ENCODE results near the gene HYDIN. TPM values are rescaled to one million over a fixed set of nuclear protein-coding genes. Genes with fewer than 3 reads are reported as not detected.
"Not testable (repeated sequence)": the region's sequence is repeated elsewhere in the genome, so short reads cannot be mapped to it uniquely, and the experiment has no call there.

The HYDIN gene
- polyA plus RNA-seq, 2 donors = 0.02 to 0.20 TPM

DNA sequence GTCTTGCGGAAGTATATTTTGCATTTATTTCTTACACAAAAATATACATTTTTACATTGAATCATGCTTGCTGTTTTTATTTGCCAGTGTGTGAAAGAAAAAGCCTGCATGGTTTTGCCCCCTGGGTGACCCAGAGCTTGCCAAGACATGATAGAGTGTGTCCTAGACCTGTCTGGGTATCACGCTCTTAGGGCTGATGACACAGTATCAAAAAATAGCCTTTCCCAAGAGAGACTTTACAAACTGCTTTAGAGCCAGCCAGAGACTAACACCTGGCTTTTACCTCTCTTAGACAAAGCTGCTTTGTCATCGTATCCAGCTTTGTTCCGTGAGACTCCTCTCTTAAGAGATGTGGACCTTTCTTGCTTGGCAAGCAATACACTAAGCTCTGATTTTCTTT is 160.7 kb downstream of the HYDIN start:
- H3K9me3 ChIP-seq (ENCODE audit: control insufficient read depth in 2 of 2, insufficient read depth in 1 of 2, low read depth in 1 of 2, low read length in 1 of 2); H3K4me3 ChIP-seq (ENCODE audit: low read depth in 1 of 2, low read length in 2 of 2); H3K27ac ChIP-seq (ENCODE audit: low read depth in 2 of 2, low read length in 1 of 2); H3K36me3 ChIP-seq (ENCODE audit: control insufficient read depth in 2 of 2, insufficient read depth in 2 of 2, low read length in 1 of 2); H3K4me1 ChIP-seq (ENCODE audit: control insufficient read depth in 2 of 2, insufficient read depth in 2 of 2, low read length in 1 of 2); H3K27me3 ChIP-seq (ENCODE audit: control insufficient read depth in 1 of 2, insufficient read depth in 2 of 2, low read length in 2 of 2): not testable (repeated sequence)
- 61 to 65% methylated on average over 4 of the region's 4 CpGs for WGBS, 2 donors

DNA sequence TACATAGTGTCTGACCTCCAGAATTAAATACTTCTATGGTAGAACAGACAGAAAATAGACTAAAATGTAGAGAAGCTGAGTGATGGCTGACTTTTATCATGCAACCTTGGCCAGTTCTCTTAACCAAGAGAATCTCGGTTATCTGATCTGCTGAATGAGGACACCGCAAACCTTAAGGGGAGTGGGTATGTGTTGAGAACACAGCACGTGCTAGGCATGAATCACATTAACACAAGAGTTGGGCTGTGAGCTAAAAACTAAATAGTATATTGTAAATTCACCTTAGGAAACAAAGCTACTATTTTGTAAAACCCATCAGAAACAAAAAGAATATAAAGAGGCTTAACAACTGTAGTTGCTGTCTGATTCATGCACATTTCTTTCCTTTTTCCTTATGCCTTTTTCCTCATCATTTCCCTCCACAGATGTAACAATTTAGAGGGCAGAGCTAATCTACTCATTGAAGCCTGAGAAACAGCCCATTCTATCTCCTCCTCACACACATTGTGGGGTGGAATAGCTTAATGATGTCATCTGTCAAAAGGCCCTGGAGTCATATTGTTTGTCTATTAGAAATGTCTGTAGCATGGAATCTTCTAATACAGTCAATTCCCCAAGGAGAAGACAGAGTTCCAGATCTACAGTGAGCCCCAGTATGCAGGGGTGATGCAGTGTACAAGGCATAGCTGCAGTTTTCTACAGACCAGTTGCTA is 176.5 kb downstream of the HYDIN start:
- H3K27ac ChIP-seq (ENCODE audit: low read depth in 2 of 2, low read length in 1 of 2); H3K9me3 ChIP-seq (ENCODE audit: control insufficient read depth in 2 of 2, insufficient read depth in 1 of 2, low read depth in 1 of 2, low read length in 1 of 2); H3K4me1 ChIP-seq (ENCODE audit: control insufficient read depth in 2 of 2, insufficient read depth in 2 of 2, low read length in 1 of 2); H3K36me3 ChIP-seq (ENCODE audit: control insufficient read depth in 2 of 2, insufficient read depth in 2 of 2, low read length in 1 of 2); H3K4me3 ChIP-seq (ENCODE audit: low read depth in 1 of 2, low read length in 2 of 2); H3K27me3 ChIP-seq (ENCODE audit: control insufficient read depth in 1 of 2, insufficient read depth in 2 of 2, low read length in 2 of 2): not testable (repeated sequence)
- 66 to 74% methylated on average over 3 of the region's 3 CpGs for WGBS, 2 donors

DNA sequence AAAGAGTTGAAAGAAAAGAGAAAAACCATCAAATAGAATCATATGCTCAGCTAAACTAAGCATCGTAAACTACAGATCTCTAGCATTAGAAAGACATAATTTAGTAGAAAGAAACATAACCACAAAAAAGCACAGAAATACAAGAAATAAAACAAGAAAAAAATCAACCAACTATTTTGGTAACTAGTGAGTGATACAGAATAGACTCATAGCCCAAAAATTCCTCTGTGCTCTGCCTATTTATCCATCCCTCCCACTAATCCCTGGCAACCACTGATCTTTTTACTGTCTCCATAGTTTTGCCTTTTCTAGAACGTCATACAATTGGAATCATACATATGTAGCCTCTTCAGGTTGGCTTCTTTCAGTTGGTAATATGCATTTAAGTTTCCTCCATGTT is 180.2 kb downstream of the HYDIN start:
- not testable (repeated sequence) for H3K27ac ChIP-seq (ENCODE audit: low read depth in 2 of 2, low read length in 1 of 2); H3K27me3 ChIP-seq (ENCODE audit: control insufficient read depth in 1 of 2, insufficient read depth in 2 of 2, low read length in 2 of 2); H3K9me3 ChIP-seq (ENCODE audit: control insufficient read depth in 2 of 2, insufficient read depth in 1 of 2, low read depth in 1 of 2, low read length in 1 of 2); H3K4me1 ChIP-seq (ENCODE audit: control insufficient read depth in 2 of 2, insufficient read depth in 2 of 2, low read length in 1 of 2); H3K36me3 ChIP-seq (ENCODE audit: control insufficient read depth in 2 of 2, insufficient read depth in 2 of 2, low read length in 1 of 2); H3K4me3 ChIP-seq (ENCODE audit: low read depth in 1 of 2, low read length in 2 of 2)
- WGBS, 2 donors = 78 to 87% methylated on average over 2 of the region's 2 CpGs

DNA sequence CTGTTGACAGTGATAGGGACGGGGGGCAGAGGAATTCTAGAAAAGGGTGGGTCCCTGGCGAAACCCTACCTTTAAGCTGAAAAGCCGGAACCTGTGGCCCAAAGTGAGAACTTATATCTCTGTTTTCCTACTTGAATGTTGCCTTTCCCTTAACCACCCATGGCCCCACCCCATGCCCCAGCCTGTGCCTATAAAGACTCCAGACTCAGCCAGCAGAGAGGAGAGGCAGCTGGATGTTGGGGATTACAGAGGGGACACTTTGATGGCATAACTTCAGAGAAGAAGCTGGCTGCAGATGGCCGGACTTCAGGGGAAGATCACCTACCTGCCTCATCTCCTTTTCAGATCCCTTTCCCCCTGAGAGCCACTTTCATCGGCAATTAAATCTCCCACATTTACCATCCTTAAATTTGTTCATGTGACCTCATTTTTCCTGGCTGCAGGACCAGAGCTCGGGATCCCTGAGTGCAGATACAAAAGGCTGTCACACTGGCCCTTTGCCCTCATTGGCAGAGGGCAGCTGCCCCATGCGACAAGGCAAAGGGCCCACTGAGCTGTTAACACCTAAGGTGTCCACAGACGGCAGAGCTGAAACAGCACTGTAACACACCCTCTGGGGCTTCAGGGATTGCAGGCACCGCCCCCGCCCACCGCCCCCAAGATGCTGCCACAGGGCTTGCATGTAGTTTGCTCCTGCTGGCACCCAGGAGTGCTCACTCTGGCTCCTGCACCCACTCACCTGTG is 191.0 kb downstream of the HYDIN start:
- H3K27me3 ChIP-seq (ENCODE audit: control insufficient read depth in 1 of 2, insufficient read depth in 2 of 2, low read length in 2 of 2); H3K36me3 ChIP-seq (ENCODE audit: control insufficient read depth in 2 of 2, insufficient read depth in 2 of 2, low read length in 1 of 2); H3K4me3 ChIP-seq (ENCODE audit: low read depth in 1 of 2, low read length in 2 of 2); H3K9me3 ChIP-seq (ENCODE audit: control insufficient read depth in 2 of 2, insufficient read depth in 1 of 2, low read depth in 1 of 2, low read length in 1 of 2); H3K4me1 ChIP-seq (ENCODE audit: control insufficient read depth in 2 of 2, insufficient read depth in 2 of 2, low read length in 1 of 2); H3K27ac ChIP-seq (ENCODE audit: low read depth in 2 of 2, low read length in 1 of 2): not testable (repeated sequence)
- WGBS, 2 donors = 69 to 84% methylated on average over 8 to 11 of the region's 11 CpGs

DNA sequence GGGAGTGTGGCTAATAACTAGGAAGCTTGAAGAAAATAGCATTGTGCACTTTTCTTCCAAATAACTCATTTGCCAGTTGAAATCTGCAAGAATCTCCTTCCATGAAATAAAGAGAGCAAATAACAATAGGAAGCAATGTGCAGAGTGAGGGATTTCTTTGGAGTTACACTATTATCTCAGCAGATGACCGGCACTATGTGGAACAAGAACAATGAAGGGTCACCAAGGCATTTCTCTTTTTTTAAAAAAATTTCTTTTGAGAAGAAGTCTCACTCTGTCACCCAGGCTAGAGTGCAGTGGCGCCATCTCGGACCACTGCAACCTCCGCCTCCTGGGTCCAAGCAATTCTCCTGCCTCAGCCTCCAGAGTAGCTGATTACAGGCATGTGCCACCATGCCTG is 192.1 kb downstream of the HYDIN start:
- H3K4me1 ChIP-seq (ENCODE audit: control insufficient read depth in 2 of 2, insufficient read depth in 2 of 2, low read length in 1 of 2); H3K27ac ChIP-seq (ENCODE audit: low read depth in 2 of 2, low read length in 1 of 2); H3K4me3 ChIP-seq (ENCODE audit: low read depth in 1 of 2, low read length in 2 of 2); H3K9me3 ChIP-seq (ENCODE audit: control insufficient read depth in 2 of 2, insufficient read depth in 1 of 2, low read depth in 1 of 2, low read length in 1 of 2); H3K36me3 ChIP-seq (ENCODE audit: control insufficient read depth in 2 of 2, insufficient read depth in 2 of 2, low read length in 1 of 2); H3K27me3 ChIP-seq (ENCODE audit: control insufficient read depth in 1 of 2, insufficient read depth in 2 of 2, low read length in 2 of 2): not testable (repeated sequence)
- 86 to 94% methylated on average over 4 of the region's 4 CpGs for WGBS, 2 donors

DNA sequence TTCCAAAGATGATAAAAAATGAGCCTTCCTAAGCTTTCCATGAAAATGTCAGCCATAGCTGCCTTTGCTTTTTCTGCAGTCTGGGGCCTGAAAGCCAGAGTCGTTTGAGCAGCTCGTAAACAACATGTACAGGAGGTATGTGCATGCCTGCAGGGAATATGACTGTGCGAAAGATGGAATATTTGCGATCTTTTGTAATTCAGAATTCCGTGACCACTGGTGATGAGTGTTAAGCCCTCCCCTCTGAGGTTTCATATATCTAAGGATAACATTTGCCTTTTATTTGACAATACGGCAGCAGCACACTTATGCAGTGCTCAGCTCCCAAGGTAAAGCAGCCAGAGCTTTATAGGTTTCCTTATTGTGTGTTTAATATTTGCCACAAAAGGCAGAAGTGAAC is 192.5 kb downstream of the HYDIN start:
- not testable (repeated sequence) for H3K4me1 ChIP-seq (ENCODE audit: control insufficient read depth in 2 of 2, insufficient read depth in 2 of 2, low read length in 1 of 2); H3K36me3 ChIP-seq (ENCODE audit: control insufficient read depth in 2 of 2, insufficient read depth in 2 of 2, low read length in 1 of 2); H3K9me3 ChIP-seq (ENCODE audit: control insufficient read depth in 2 of 2, insufficient read depth in 1 of 2, low read depth in 1 of 2, low read length in 1 of 2); H3K4me3 ChIP-seq (ENCODE audit: low read depth in 1 of 2, low read length in 2 of 2); H3K27ac ChIP-seq (ENCODE audit: low read depth in 2 of 2, low read length in 1 of 2); H3K27me3 ChIP-seq (ENCODE audit: control insufficient read depth in 1 of 2, insufficient read depth in 2 of 2, low read length in 2 of 2)
- 50 to 60% methylated on average over 6 of the region's 6 CpGs for WGBS, 2 donors

DNA sequence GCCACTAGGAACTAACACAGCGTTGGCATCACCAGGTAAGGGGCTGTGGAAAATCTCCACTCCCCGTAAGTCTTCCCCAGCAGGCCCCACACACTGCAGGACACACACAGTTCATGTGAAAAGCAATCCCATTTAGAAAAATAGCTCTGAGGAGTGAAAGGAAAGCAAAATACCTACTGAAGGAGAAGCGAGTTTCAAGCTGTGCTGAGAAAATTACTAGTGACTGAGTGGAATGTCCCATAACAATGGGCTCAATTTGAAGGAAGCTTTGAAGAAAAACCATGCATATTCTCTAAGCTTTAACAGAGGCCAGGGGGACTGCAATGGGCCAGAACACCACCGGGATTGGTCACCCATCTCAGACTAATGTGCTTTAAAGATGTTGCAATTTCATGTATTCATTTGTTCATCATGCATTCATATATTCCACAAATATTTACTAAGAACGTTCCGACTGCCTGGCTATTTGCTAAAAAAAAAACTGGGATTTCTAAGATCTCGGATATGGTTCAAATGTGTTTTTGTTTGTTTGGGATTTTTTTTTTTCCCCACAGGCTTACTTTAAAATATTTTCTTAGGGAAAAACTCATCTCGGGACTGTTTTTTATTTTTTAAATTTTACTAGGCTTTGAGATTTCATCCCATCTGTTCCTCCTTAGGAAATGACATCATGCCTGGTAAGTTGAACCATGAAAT is 202.3 kb downstream of the HYDIN start:
- not testable (repeated sequence) for H3K9me3 ChIP-seq (ENCODE audit: control insufficient read depth in 2 of 2, insufficient read depth in 1 of 2, low read depth in 1 of 2, low read length in 1 of 2); H3K36me3 ChIP-seq (ENCODE audit: control insufficient read depth in 2 of 2, insufficient read depth in 2 of 2, low read length in 1 of 2); H3K4me3 ChIP-seq (ENCODE audit: low read depth in 1 of 2, low read length in 2 of 2); H3K27me3 ChIP-seq (ENCODE audit: control insufficient read depth in 1 of 2, insufficient read depth in 2 of 2, low read length in 2 of 2); H3K27ac ChIP-seq (ENCODE audit: low read depth in 2 of 2, low read length in 1 of 2); H3K4me1 ChIP-seq (ENCODE audit: control insufficient read depth in 2 of 2, insufficient read depth in 2 of 2, low read length in 1 of 2)
- 41 to 43% methylated on average over 7 of the region's 8 CpGs for WGBS, 2 donors

DNA sequence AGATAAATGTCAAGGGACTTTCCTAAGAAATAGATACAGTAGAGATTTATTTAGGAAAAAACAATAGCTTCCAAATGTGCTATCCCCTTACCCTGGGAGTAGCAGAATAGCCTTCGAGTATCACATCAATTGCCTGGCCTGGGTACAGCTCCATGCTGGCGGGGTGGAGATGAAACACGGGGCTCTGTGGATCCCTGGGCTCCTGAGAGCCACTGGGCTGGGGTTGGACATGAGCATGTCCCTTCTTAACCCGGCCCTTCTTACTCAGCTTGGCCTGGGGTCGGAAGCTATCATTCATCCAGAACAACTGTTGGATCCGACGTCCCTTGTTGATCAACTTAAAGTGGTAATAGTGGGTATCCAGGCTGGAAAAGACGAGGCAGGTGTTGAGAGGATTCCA is 203.0 kb downstream of the HYDIN start:
- H3K4me3 ChIP-seq (ENCODE audit: low read depth in 1 of 2, low read length in 2 of 2); H3K9me3 ChIP-seq (ENCODE audit: control insufficient read depth in 2 of 2, insufficient read depth in 1 of 2, low read depth in 1 of 2, low read length in 1 of 2); H3K27ac ChIP-seq (ENCODE audit: low read depth in 2 of 2, low read length in 1 of 2); H3K27me3 ChIP-seq (ENCODE audit: control insufficient read depth in 1 of 2, insufficient read depth in 2 of 2, low read length in 2 of 2); H3K4me1 ChIP-seq (ENCODE audit: control insufficient read depth in 2 of 2, insufficient read depth in 2 of 2, low read length in 1 of 2); H3K36me3 ChIP-seq (ENCODE audit: control insufficient read depth in 2 of 2, insufficient read depth in 2 of 2, low read length in 1 of 2): not testable (repeated sequence)
- 50 to 72% methylated on average over 1 to 2 of the region's 8 CpGs for WGBS, 2 donors

DNA sequence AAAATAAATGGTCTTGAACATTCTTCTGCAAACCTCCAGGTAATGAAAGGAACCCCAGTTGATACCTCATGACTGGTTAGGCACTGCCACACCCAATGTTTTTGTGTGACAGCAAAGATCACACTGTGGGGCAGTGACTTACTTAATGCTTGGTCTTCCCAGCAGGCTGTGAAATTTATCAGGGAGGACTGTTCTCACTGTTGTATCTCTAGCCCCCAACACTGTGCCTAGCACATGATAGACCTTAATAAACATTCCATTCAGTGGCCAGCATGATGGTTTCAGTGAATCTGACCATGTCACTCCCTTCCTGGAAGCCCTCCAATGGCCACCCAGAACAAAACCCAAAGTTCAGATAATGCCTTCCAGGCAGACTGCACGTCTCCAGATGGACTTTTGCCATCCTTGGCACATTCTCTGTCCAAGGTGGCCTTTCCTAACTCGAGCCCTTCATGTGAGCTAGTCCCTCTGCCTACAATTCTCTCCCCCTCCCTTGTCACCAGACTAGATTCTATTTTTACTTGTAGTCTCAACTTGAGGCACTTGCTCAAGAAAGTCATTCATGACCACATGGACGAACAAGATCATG is 206.6 kb downstream of the HYDIN start:
- not testable (repeated sequence) for H3K27me3 ChIP-seq (ENCODE audit: control insufficient read depth in 1 of 2, insufficient read depth in 2 of 2, low read length in 2 of 2); H3K27ac ChIP-seq (ENCODE audit: low read depth in 2 of 2, low read length in 1 of 2); H3K36me3 ChIP-seq (ENCODE audit: control insufficient read depth in 2 of 2, insufficient read depth in 2 of 2, low read length in 1 of 2); H3K4me1 ChIP-seq (ENCODE audit: control insufficient read depth in 2 of 2, insufficient read depth in 2 of 2, low read length in 1 of 2); H3K4me3 ChIP-seq (ENCODE audit: low read depth in 1 of 2, low read length in 2 of 2); H3K9me3 ChIP-seq (ENCODE audit: control insufficient read depth in 2 of 2, insufficient read depth in 1 of 2, low read depth in 1 of 2, low read length in 1 of 2)
- 38 to 59% methylated on average over 3 of the region's 3 CpGs for WGBS, 2 donors

Measured in esophagus (tissue), 2 donors.